Measurements from ENCODE around the gene SSH2. TPM values are rescaled to one million over a fixed set of nuclear protein-coding genes. Genes with fewer than 3 reads are reported as not detected.

Gene SSH2
- total RNA-seq, 1 experiment from 2014 or later, result 8.5 TPM

- Histone ChIP-seq H3K27ac (ENCODE audit: low read length) (no peak overlapping the region), H3K4me1 (ENCODE audit: insufficient read depth, low read length) (peaks cover 13% of the 10 kb centered on the region), H2AFZ (ENCODE audit: low read length) (no peak overlapping the region), H3F3A (ENCODE audit: low read length, unreplicated experiment) (no peaks in the 10 kb centered on the region), H3K4me2 (ENCODE audit: low read length) (no peak overlapping the region), H3K9me2 (replicated peaks; ENCODE audit: low read length) (no peaks in the 10 kb centered on the region), H3K9ac (ENCODE audit: low read length) (no peak overlapping the region), H3K4me3 (ENCODE audit: low read length) (no peak overlapping the region), H3K79me2 (ENCODE audit: low read length) (no peaks in the 10 kb centered on the region), H3K9me3 (ENCODE audit: low read length) (no peaks in the 10 kb centered on the region), H4K20me1 (ENCODE audit: low read length) (no peaks in the 10 kb centered on the region), H3K27me3 (ENCODE audit: low read length) (no peaks in the 10 kb centered on the region), H3K36me3 (ENCODE audit: low read depth, low read length) (no peaks in the 10 kb centered on the region)
- ATAC-seq (no peak), DNase-seq (no peak)
- ChIA-PET POLR2A (ENCODE audit: unreplicated experiment) (no interaction called here), CTCF (no interaction called here)
- BruUV-seq (replicated peaks), result no TSS peak
- TF ChIP-seq CTCF (conservative IDR thresholded peaks at IDR 0.05; ENCODE audit: low read depth, low read length) (no peak), EZH2 (IDR thresholded peaks at IDR 0.05; ENCODE audit: low read length, unreplicated experiment) (no peak), EZH2phosphoT487 (IDR thresholded peaks at IDR 0.05; ENCODE audit: borderline replicate concordance, low read length) (no peak)
- intact Hi-C loops (cut with micrococcal nuclease), result no loop called here
These were observed 187.9 kb downstream of the SSH2 start for GRCh38 chr17:29742210-29742513.

DNA sequence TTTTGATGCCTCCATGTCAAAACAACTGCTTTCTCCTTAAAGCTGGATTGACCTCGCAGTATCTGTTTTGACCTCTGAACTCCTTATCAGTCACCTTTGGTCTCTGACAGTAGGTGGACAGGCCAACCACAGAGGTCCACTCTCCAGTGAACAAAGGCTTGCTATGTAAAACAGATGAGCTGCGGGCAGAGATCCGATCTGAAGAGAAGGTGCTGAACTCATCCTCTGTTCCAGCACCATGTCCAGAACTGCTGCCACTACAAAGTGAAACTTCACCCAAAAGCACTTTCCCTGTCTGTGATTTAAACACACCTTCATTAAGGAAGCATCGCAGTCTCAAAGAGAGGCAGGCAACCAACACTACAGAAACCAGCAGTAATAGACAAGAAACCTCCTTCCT is 190.0 kb downstream of the SSH2 start:
- H3K27me3 ChIP-seq (ENCODE audit: low read length), result no peaks in the 10 kb centered on the region
- H3K4me1 ChIP-seq (ENCODE audit: insufficient read depth, low read length), result peaks cover 8% of the 10 kb centered on the region
- H3F3A ChIP-seq (ENCODE audit: low read length, unreplicated experiment), result no peaks in the 10 kb centered on the region
- H3K27ac ChIP-seq (ENCODE audit: low read length), result no peak overlapping the region
- H3K4me3 ChIP-seq (ENCODE audit: low read length), result no peak overlapping the region
- no peak for TF ChIP-seq CTCF (conservative IDR thresholded peaks at IDR 0.05; ENCODE audit: low read depth, low read length)
- no peak for TF ChIP-seq EZH2 (IDR thresholded peaks at IDR 0.05; ENCODE audit: low read length, unreplicated experiment)
- TF ChIP-seq EZH2phosphoT487 (IDR thresholded peaks at IDR 0.05; ENCODE audit: borderline replicate concordance, low read length), result no peak
- H3K9ac ChIP-seq (ENCODE audit: low read length), result no peak overlapping the region
- H3K9me3 ChIP-seq (ENCODE audit: low read length), result no peaks in the 10 kb centered on the region
- no peaks in the 10 kb centered on the region for H3K9me2 ChIP-seq (replicated peaks; ENCODE audit: low read length)
- ChIA-PET CTCF (no interaction called here), POLR2A (ENCODE audit: unreplicated experiment) (no interaction called here)
- DNase-seq (no peak), ATAC-seq (no peak)
- no TSS peak for BruUV-seq (replicated peaks)
- no peaks in the 10 kb centered on the region for H3K79me2 ChIP-seq (ENCODE audit: low read length)
- no peak overlapping the region for H2AFZ ChIP-seq (ENCODE audit: low read length)
- no peaks in the 10 kb centered on the region for H3K36me3 ChIP-seq (ENCODE audit: low read depth, low read length)
- intact Hi-C loops (cut with micrococcal nuclease), result no loop called here
- H3K4me2 ChIP-seq (ENCODE audit: low read length), result no peak overlapping the region
- H4K20me1 ChIP-seq (ENCODE audit: low read length), result no peaks in the 10 kb centered on the region

- Histone ChIP-seq H2AFZ (ENCODE audit: low read length) (no peak overlapping the region), H3K27me3 (ENCODE audit: low read length) (no peaks in the 10 kb centered on the region), H3K4me1 (ENCODE audit: insufficient read depth, low read length) (peaks cover 9% of the 10 kb centered on the region; the same call in 1 of the 2 replicates), H3K4me2 (ENCODE audit: low read length) (no peak overlapping the region), H3F3A (ENCODE audit: low read length, unreplicated experiment) (no peaks in the 10 kb centered on the region), H3K27ac (ENCODE audit: low read length) (no peak overlapping the region), H3K9me3 (ENCODE audit: low read length) (no peaks in the 10 kb centered on the region), H3K4me3 (ENCODE audit: low read length) (no peak overlapping the region), H3K36me3 (ENCODE audit: low read depth, low read length) (no peaks in the 10 kb centered on the region), H4K20me1 (ENCODE audit: low read length) (no peaks in the 10 kb centered on the region), H3K9me2 (replicated peaks; ENCODE audit: low read length) (no peaks in the 10 kb centered on the region), H3K9ac (ENCODE audit: low read length) (no peak overlapping the region), H3K79me2 (ENCODE audit: low read length) (no peaks in the 10 kb centered on the region)
- ChIA-PET POLR2A (ENCODE audit: unreplicated experiment) (no interaction called here), CTCF (no interaction called here)
- intact Hi-C loops (cut with micrococcal nuclease), result no loop called here
- TF ChIP-seq CTCF (conservative IDR thresholded peaks at IDR 0.05; ENCODE audit: low read depth, low read length) (no peak), EZH2phosphoT487 (IDR thresholded peaks at IDR 0.05; ENCODE audit: borderline replicate concordance, low read length) (no peak), EZH2 (IDR thresholded peaks at IDR 0.05; ENCODE audit: low read length, unreplicated experiment) (no peak)
- ATAC-seq (no peak), DNase-seq (no peak)
- BruUV-seq (replicated peaks), result no TSS peak
These were observed 195.4 kb downstream of the SSH2 start for GRCh38 chr17:29734640-29735039.

Measured in PC-3 (cell line).